Transverse colon (tissue), 4 donors: ENCODE measurements around the gene ZNF415.

Experiments
- POLR2A ChIP-seq: fragments of 450-650 bp; IDR thresholded peaks from one replicate; pipeline ENCODE4 v1.6.1; 2016; ENCODE audit warnings: antibody characterized with exemption, mild to moderate bottlenecking, moderate library complexity
- POLR2AphosphoS5 ChIP-seq, 3 donors: sonication (generic); formaldehyde crosslinking; IDR thresholded peaks; one replicate each; pipeline ENCODE4 v1.6.1; 2016; ENCODE audit warnings: antibody characterized with exemption in 3 of 3
- TF ChIP-seq, protein P1 (sequence below), 5 experiments: fragments of 200-600 bp in 3 of 5; fragments of 450-650 bp in 2 of 5; sonication (generic) in 3 of 5; IDR thresholded peaks; 1 replicate in 2 of 5; 2 replicates in 3 of 5; pipeline ENCODE4 v1.5.1; 2016 to 2017; ENCODE audit warnings: antibody characterized with exemption in 5 of 5, inconsistent platforms in 3 of 5, mild to moderate bottlenecking in 2 of 5, moderate library complexity in 1 of 5

DNA sequence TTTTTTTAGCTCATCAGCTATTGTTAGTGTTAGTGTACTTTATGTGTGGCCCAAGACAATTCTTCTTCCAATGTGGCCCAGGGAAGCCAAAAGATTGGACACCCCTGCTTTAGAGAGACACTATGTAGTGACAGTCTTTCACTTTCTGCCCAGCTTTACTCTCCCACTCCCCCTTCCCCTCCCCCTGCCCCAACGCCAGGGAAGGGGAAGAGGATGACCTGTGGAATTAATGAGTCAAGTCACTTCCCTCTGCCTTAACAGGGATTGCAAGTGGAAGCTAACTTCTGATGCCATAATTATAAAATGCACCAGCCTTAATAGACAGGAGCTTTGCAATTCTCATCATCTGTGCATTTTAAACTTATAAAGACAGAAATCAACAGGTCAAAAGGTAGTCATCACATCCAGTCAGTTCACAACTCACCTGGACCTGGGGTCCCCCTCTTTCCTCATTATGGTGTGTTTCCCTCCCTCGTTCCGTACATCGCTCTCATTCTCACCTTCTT lies 1.6 kb downstream of the ZNF415 start:
- TF ChIP-seq, protein P1, sequence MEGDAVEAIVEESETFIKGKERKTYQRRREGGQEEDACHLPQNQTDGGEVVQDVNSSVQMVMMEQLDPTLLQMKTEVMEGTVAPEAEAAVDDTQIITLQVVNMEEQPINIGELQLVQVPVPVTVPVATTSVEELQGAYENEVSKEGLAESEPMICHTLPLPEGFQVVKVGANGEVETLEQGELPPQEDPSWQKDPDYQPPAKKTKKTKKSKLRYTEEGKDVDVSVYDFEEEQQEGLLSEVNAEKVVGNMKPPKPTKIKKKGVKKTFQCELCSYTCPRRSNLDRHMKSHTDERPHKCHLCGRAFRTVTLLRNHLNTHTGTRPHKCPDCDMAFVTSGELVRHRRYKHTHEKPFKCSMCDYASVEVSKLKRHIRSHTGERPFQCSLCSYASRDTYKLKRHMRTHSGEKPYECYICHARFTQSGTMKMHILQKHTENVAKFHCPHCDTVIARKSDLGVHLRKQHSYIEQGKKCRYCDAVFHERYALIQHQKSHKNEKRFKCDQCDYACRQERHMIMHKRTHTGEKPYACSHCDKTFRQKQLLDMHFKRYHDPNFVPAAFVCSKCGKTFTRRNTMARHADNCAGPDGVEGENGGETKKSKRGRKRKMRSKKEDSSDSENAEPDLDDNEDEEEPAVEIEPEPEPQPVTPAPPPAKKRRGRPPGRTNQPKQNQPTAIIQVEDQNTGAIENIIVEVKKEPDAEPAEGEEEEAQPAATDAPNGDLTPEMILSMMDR (IDR thresholded peaks at IDR 0.05) = no peak
- TF ChIP-seq POLR2A (no peak), POLR2AphosphoS5 (IDR thresholded peaks at IDR 0.05) (no peak)
